Calu3 (cell line): Measurements from ENCODE around the gene PRKN. TPM values are rescaled to one million over a fixed set of nuclear protein-coding genes. Genes with fewer than 3 reads are reported as not detected.

ENCODE experiments used
- BruUV-seq: library from RNA; stranded (reverse); fragments of 400-500 nt; replicated peaks from 2 replicates; lab custom pipeline; 2021; lab: Mats Ljungman, UMichigan
- CTCF ChIA-PET: fragments of 300-600 bp; sonication (Branson Sonifier 250); formaldehyde crosslinking; loops from one replicate; lab custom pipeline; 2022; ENCODE audit warnings: antibody characterized with exemption; lab: Charles Lee
- DNase-seq: peaks from one replicate; pipeline ENCODE4 v3.0.0; 2022
- H3K27ac Mint-ChIP-seq: one replicate; pipeline ENCODE4 v1.8.0; 2022; ENCODE audit warnings: mixed read lengths; ENCODE audit not compliant: unreplicated experiment
- H3K27me3 Mint-ChIP-seq: one replicate; pipeline ENCODE4 v1.8.0; 2022; ENCODE audit warnings: mixed read lengths; ENCODE audit not compliant: unreplicated experiment
- H3K36me3 Mint-ChIP-seq: one replicate; pipeline ENCODE4 v1.8.0; 2022; ENCODE audit warnings: mild to moderate bottlenecking, moderate library complexity, mixed read lengths; ENCODE audit not compliant: insufficient read depth, unreplicated experiment
- H3K4me1 Mint-ChIP-seq: one replicate; pipeline ENCODE4 v1.8.0; 2022; ENCODE audit warnings: mild to moderate bottlenecking, low read depth, mixed read lengths; ENCODE audit not compliant: unreplicated experiment
- H3K4me3 Mint-ChIP-seq: one replicate; pipeline ENCODE4 v1.8.0; 2022; ENCODE audit warnings: mild to moderate bottlenecking, low read depth, moderate library complexity, mixed read lengths; ENCODE audit not compliant: unreplicated experiment
- H3K9me3 Mint-ChIP-seq: one replicate; pipeline ENCODE4 v1.8.0; 2022; ENCODE audit warnings: low read depth, mixed read lengths; ENCODE audit not compliant: unreplicated experiment
- CTCF ChIP-seq: fragments of 200-600 bp; IDR thresholded peaks from one replicate; pipeline ENCODE4 v1.8.0; 2022; ENCODE audit warnings: antibody characterized with exemption; ENCODE audit not compliant: unreplicated experiment
- intact Hi-C: fragments of 100-400 bp; cut with micrococcal nuclease; formaldehyde crosslinking; loops from one replicate; pipeline ENCODE4 v1.10.0; 2022; ENCODE audit not compliant: unreplicated experiment
- total RNA-seq: library from RNA; stranded (reverse); gene quantifications from 2 replicates; pipeline ENCODE4 v1.2.3, GENCODE V29; 2022

Gene PRKN
- total RNA-seq, 1 experiment from 2014 or later = 3.8 TPM

- TF ChIP-seq CTCF = no peak
- Mint-ChIP-seq H3K36me3 (peaks cover 6% of the 10 kb centered on the region), H3K27ac (no peak overlapping the region), H3K27me3 (no peaks in the 10 kb centered on the region), H3K4me3 (no peak overlapping the region), H3K9me3 (no peaks in the 10 kb centered on the region), H3K4me1 (no peaks in the 10 kb centered on the region)
- CTCF ChIA-PET = no interaction called here
- no TSS peak for BruUV-seq
- DNase-seq = no peak
- intact Hi-C loops = no loop called here
These were observed 437.6 kb downstream of the PRKN start for GRCh38 chr6:162289972-162290371.

- no peak overlapping the region for H3K4me3 Mint-ChIP-seq
- TF ChIP-seq CTCF = no peak
- intact Hi-C loops = no loop called here
- no peaks in the 10 kb centered on the region for H3K27me3 Mint-ChIP-seq
- H3K27ac Mint-ChIP-seq = no peak overlapping the region
- DNase-seq = no peak
- CTCF ChIA-PET = no interaction called here
- no peaks in the 10 kb centered on the region for H3K9me3 Mint-ChIP-seq
- H3K36me3 Mint-ChIP-seq = no peaks in the 10 kb centered on the region
- H3K4me1 Mint-ChIP-seq = no peaks in the 10 kb centered on the region
- BruUV-seq = no TSS peak
These were observed 453.6 kb downstream of the PRKN start for GRCh38 chr6:162273986-162274385.

GRCh38 chr6:162271922-162272321 lies 455.6 kb downstream of the PRKN start:
- intact Hi-C loops = no loop called here
- CTCF ChIA-PET = no interaction called here
- H3K36me3 Mint-ChIP-seq = no peaks in the 10 kb centered on the region

GRCh38 chr6:162270966-162271365 lies 456.6 kb downstream of the PRKN start:
- no TSS peak for BruUV-seq
- DNase-seq = no peak
- intact Hi-C loops = no loop called here
- Mint-ChIP-seq H3K27me3 (no peaks in the 10 kb centered on the region), H3K36me3 (no peaks in the 10 kb centered on the region), H3K9me3 (no peaks in the 10 kb centered on the region), H3K4me1 (no peaks in the 10 kb centered on the region), H3K27ac (no peak overlapping the region), H3K4me3 (no peak overlapping the region)
- TF ChIP-seq CTCF = no peak
- CTCF ChIA-PET = no interaction called here

More at GRCh38 chr6:162271922-162272321, 455.6 kb downstream of the PRKN start:
- no peak for DNase-seq
- Mint-ChIP-seq H3K27ac (no peak overlapping the region), H3K9me3 (no peaks in the 10 kb centered on the region), H3K4me3 (no peak overlapping the region), H3K27me3 (no peaks in the 10 kb centered on the region), H3K4me1 (no peaks in the 10 kb centered on the region)
- no TSS peak for BruUV-seq
- no peak for TF ChIP-seq CTCF

GRCh38 chr6:162267641-162268040 lies 459.9 kb downstream of the PRKN start:
- CTCF ChIA-PET = no interaction called here
- no peak for DNase-seq
- BruUV-seq = no TSS peak
- no peak overlapping the region for H3K27ac Mint-ChIP-seq
- no peak overlapping the region for H3K4me3 Mint-ChIP-seq
- H3K9me3 Mint-ChIP-seq = peaks cover 9% of the 10 kb centered on the region
- H3K36me3 Mint-ChIP-seq = no peaks in the 10 kb centered on the region
- no peaks in the 10 kb centered on the region for H3K27me3 Mint-ChIP-seq
- no peak for TF ChIP-seq CTCF
- intact Hi-C loops = no loop called here
- no peaks in the 10 kb centered on the region for H3K4me1 Mint-ChIP-seq
